RWPE2 (cell line): ENCODE data around the gene SDSL.

Experiments
- ATAC-seq: fragments of 200-7000 bp; cut with Tn5 transposase; 3 replicates; pipeline ENCODE4 v1.9.1; 2021; ENCODE audit warnings: low read depth
- DNase-seq: peaks from one replicate; pipeline ENCODE4 v3.0.0-alpha.2; 2020; ENCODE audit warnings: low spot score
- H3K27ac ChIP-seq: fragments of 450-650 bp; 2 replicates; pipeline ENCODE4 v1.5.1; 2017; ENCODE audit warnings: mild to moderate bottlenecking; ENCODE audit not compliant: poor library complexity, severe bottlenecking
- H3K27me3 ChIP-seq: fragments of 250-450 bp; sonication (Bioruptor Pico); 2 replicates; pipeline ENCODE4 v1.5.1; 2021; ENCODE audit warnings: mild to moderate bottlenecking, moderate library complexity; ENCODE audit not compliant: insufficient read depth, poor library complexity, severe bottlenecking
- H3K36me3 ChIP-seq: fragments of 250-450 bp; sonication (Bioruptor Pico); 2 replicates; pipeline ENCODE4 v1.5.1; 2020; ENCODE audit warnings: low read depth, mild to moderate bottlenecking, moderate library complexity
- H3K4me1 ChIP-seq: fragments of 250-450 bp; sonication (Bioruptor Pico); 2 replicates; pipeline ENCODE4 v1.5.1; 2021; ENCODE audit warnings: mild to moderate bottlenecking, moderate library complexity; ENCODE audit not compliant: insufficient read depth, poor library complexity, severe bottlenecking
- H3K4me3 ChIP-seq: fragments of 250-450 bp; sonication (Bioruptor Pico); 2 replicates; pipeline ENCODE4 v1.5.1; 2021; ENCODE audit warnings: mild to moderate bottlenecking, moderate library complexity; ENCODE audit not compliant: severe bottlenecking
- H3K9me3 ChIP-seq: fragments of 250-450 bp; sonication (Bioruptor Pico); 2 replicates; pipeline ENCODE4 v1.5.1; 2021; ENCODE audit warnings: mild to moderate bottlenecking, moderate library complexity; ENCODE audit not compliant: severe bottlenecking
- TF ChIP-seq, protein P1 (sequence below): fragments of 450-650 bp; IDR thresholded peaks from one replicate; pipeline ENCODE4 v1.5.1; 2017; ENCODE audit warnings: mild to moderate bottlenecking, moderate library complexity; ENCODE audit not compliant: poor library complexity, severe bottlenecking

The SDSL gene

DNA sequence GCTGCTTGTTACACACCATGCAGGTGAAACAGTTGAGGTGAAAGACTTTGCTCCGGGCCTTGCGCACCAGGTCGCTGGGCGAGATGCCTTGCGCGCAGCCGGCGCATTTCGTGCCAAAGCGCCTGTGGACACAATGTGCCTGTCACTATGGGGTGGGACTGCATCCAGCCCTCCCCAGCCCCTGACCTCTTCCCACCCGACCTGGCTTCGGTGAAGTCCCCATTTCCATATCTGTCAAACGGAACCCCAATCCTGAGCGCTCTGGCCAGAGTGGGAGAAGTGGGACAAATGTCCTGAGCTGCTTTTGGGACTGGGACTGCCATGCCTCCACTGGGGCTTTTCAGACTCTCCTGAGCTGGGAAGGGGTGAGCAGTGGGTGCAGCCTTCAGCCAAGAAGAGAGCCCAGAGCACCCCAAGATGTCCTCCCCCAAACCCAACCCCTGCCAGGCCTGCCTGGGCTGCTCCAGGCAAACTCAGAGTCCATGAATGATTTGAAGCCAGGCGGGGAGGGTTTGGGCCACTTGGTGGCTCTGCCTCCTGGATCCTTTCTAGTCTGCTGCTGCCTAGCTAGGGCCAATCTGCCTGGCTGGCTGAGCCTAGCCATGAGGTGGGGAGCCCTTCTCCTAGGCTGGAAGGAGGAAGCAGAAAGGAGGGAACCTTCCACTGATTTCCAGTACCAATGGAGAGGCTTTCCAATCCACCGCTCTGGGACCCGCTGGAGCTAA, 47.2 kb downstream of the SDSL start:
- Histone ChIP-seq H3K27me3 (peaks cover 100% of the 10 kb centered on the region), H3K4me1 (no peaks in the 10 kb centered on the region), H3K27ac (no peak overlapping the region), H3K36me3 (no peaks in the 10 kb centered on the region), H3K4me3 (no peak overlapping the region), H3K9me3 (no peaks in the 10 kb centered on the region)
- ATAC-seq (no peak), DNase-seq (no peak)
- TF ChIP-seq, protein P1, sequence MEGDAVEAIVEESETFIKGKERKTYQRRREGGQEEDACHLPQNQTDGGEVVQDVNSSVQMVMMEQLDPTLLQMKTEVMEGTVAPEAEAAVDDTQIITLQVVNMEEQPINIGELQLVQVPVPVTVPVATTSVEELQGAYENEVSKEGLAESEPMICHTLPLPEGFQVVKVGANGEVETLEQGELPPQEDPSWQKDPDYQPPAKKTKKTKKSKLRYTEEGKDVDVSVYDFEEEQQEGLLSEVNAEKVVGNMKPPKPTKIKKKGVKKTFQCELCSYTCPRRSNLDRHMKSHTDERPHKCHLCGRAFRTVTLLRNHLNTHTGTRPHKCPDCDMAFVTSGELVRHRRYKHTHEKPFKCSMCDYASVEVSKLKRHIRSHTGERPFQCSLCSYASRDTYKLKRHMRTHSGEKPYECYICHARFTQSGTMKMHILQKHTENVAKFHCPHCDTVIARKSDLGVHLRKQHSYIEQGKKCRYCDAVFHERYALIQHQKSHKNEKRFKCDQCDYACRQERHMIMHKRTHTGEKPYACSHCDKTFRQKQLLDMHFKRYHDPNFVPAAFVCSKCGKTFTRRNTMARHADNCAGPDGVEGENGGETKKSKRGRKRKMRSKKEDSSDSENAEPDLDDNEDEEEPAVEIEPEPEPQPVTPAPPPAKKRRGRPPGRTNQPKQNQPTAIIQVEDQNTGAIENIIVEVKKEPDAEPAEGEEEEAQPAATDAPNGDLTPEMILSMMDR = no peak

DNA sequence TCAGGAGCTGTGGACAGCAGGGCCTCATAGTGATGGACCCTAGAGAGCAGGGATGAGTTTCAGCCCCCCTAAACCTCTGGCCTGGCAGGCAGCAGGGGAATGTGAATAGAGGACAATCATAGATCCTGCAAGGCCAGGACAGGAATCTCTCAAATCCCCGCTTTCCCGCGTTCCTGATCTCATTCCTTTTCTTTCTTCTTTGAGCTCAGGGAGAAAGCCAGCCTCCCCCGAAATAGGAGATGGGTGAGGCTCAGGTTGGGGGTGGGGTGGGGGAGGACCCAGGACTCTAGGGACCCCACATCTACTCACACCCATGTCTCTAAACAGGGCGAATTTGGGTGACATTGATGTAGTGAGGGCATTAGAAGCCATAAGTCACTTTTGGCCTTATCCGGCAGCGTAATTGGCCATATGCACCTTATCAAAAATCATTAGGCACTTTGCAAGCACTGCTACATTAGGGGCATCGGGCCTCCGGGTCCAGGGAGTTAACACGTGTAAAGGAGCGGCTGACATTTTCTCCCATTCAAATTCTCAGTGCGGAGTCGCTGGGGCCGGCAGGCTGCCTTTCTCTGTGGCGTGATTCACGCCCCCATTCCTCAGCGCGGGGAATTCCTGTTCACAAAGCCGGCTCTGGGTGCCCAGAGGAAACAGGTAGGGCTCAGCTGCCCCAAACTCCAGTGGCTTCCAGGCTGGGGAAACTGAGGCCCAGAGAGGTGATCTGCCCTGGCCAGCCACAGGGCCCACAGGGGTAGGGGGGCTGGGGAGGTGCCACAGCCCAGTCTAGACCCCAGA, 48.0 kb downstream of the SDSL start:
- Histone ChIP-seq H3K9me3 (no peaks in the 10 kb centered on the region), H3K27ac (no peak overlapping the region), H3K36me3 (no peaks in the 10 kb centered on the region), H3K27me3 (peaks cover 100% of the 10 kb centered on the region), H3K4me1 (no peaks in the 10 kb centered on the region), H3K4me3 (no peak overlapping the region)
- ATAC-seq = no peak
- TF ChIP-seq, protein P1 = no peak
- no peak for DNase-seq

DNA sequence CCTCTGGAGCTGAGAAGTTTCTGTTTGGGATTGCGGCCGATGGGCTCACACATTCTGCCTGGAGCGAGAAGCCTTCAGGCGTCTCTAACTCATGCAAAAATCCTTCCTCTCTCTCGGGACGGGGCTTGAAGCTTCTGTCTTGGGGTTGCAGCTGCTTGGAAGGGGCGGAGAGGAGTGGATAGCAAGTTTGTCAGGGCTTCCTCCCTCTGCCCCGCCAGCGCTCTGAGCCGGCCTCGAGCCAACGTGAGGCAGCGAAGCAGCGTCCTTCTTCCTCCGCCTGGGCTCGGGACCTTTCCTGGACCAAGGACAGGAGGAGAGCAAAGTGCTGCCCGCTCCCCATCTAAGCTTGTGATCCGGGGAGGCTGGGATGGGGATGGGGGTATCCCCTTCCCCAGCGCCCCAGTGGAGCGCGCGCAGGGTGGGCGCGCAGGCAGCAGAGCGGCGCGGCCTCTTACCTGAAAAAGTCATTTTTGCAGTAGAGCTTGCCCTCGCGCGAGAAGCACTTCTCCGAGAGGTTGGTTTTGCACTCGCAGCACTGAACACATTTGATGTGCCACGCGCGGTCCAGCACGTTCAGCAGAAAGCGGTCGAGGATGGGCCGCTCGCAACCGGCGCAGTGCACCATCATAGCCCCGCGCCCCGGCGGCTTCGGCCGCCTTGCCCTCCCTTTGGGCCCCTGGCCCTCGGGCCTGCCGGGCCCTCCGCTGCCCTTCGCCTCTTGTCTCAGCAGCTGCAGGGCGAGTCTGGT, 48.9 kb downstream of the SDSL start:
- no peak for ATAC-seq
- DNase-seq = no peak
- Histone ChIP-seq H3K27ac (no peak overlapping the region), H3K27me3 (peaks cover 100% of the 10 kb centered on the region), H3K36me3 (no peaks in the 10 kb centered on the region), H3K4me3 (no peak overlapping the region), H3K4me1 (no peaks in the 10 kb centered on the region), H3K9me3 (no peaks in the 10 kb centered on the region)
- TF ChIP-seq, protein P1 = no peak

DNA sequence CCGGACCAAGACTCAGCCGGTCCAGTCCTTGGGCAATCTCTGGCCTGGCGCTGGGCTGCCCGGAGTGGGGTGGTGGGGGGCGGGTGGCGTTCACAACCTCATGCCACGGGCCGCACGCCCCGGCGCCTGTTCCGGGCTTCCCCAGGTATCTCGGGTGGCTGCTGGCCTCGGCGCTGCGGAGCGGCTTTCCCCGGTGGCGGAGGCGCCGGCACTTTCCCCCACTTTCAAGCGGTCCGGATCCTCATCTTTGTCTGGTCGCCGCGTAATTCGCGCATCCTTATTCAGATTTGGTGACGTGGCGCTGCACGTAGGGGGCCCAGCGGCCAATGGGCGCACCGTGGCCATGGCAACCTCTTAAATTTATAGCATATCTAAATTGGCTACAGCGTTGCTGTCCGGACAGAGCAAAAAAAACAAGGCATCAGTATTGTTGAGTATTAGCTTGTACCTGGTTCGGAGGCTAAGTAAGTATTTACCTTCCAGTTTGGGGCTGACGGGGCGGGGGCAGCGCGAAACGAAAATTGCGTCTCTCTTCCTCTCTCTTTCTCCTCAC, 49.5 kb downstream of the SDSL start, which contains the start of gene LHX5:
Gene LHX5, minus strand, starts transcription at position 253 of the 553 bp plus-strand sequence. CDS start 373 bp downstream, outside the sequence.
- H3K4me1 ChIP-seq = no peaks in the 10 kb centered on the region
- no peak for DNase-seq
- no peaks in the 10 kb centered on the region for H3K36me3 ChIP-seq
- H3K9me3 ChIP-seq = no peaks in the 10 kb centered on the region
- peaks cover 96% of the 10 kb centered on the region for H3K27me3 ChIP-seq
- ATAC-seq = no peak
- TF ChIP-seq, protein P1 = no peak
- H3K27ac ChIP-seq = no peak within 1 kb of the TSS
- no peak within 1 kb of the TSS for H3K4me3 ChIP-seq
